GM12874 (cell line): ENCODE results near the gene CFAP53.

Source experiments
- CTCF ChIP-seq: IDR thresholded peaks from 2 replicates; pipeline ENCODE4 v1.5.1; 2011; ENCODE audit warnings: low read depth, mild to moderate bottlenecking, control low read depth, low read length, moderate library complexity; ENCODE audit not compliant: insufficient read depth

CFAP53 gene

GRCh38 chr18:50280707-50281294, 14.5 kb upstream of the CFAP53 start:
- no peak for TF ChIP-seq CTCF

- no peak for TF ChIP-seq CTCF
Observed at GRCh38 chr18:50279752-50280151, 13.5 kb upstream of the CFAP53 start.

- no peak for TF ChIP-seq CTCF
Observed at GRCh38 chr18:50277942-50278341, 11.6 kb upstream of the CFAP53 start.

GRCh38 chr18:50276452-50276851, 10.2 kb upstream of the CFAP53 start:
- no peak for TF ChIP-seq CTCF

- TF ChIP-seq CTCF = no peak
Observed at GRCh38 chr18:50275503-50276036, 9.3 kb upstream of the CFAP53 start.

- no peak for TF ChIP-seq CTCF
Observed at GRCh38 chr18:50274941-50275340, 8.6 kb upstream of the CFAP53 start.

GRCh38 chr18:50274044-50274442, 7.7 kb upstream of the CFAP53 start:
- no peak for TF ChIP-seq CTCF
